Gastrocnemius medialis (tissue), 4 donors: Measurements from ENCODE around the gene OTC. TPM values are rescaled to one million over a fixed set of nuclear protein-coding genes. Genes with fewer than 3 reads are reported as not detected.
A peak's percentile ranks its signal among the peaks of the same experiment; 100 is the strongest.

Source experiments
- ATAC-seq, 2 donors: fragments of 150-250 bp; one replicate each; pipeline ENCODE4 v1.9.1; 2016
- DNase-seq, 2 donors: peaks; one replicate each; pipeline ENCODE4 v3.0.0-alpha.2; 2019
- H3K27ac ChIP-seq, 4 donors: fragments of 200-600 bp; sonication (generic); 1 replicate in 1 of 4; 2 replicates in 3 of 4; pipeline ENCODE4 v1.5.1; 2016 to 2018; ENCODE audit warnings: mild to moderate bottlenecking in 2 of 4, moderate library complexity in 1 of 4
- H3K27me3 ChIP-seq, 3 donors: fragments of 200-600 bp; sonication (generic) in 2 of 3; 1 replicate in 1 of 3; 2 replicates in 2 of 3; pipeline versions ENCODE4 v1.5.1 to v1.6.0; 2016 to 2019; ENCODE audit warnings: mild to moderate bottlenecking in 1 of 3, moderate library complexity in 1 of 3
- H3K36me3 ChIP-seq, 2 donors: fragments of 200-600 bp; sonication (generic) in 1 of 2; one replicate each; pipeline ENCODE4 v1.5.1; 2017 to 2018
- H3K4me1 ChIP-seq, 2 donors: fragments of 200-600 bp; sonication (generic) in 1 of 2; one replicate each; pipeline ENCODE4 v1.5.1; 2016 to 2017; ENCODE audit warnings: mild to moderate bottlenecking in 2 of 2
- H3K4me3 ChIP-seq, 4 donors: fragments of 200-600 bp; sonication (generic) in 3 of 4; 1 replicate in 1 of 4; 2 replicates in 3 of 4; pipeline ENCODE4 v1.5.1; 2016 to 2019; ENCODE audit warnings: mild to moderate bottlenecking in 2 of 4
- H3K9me3 ChIP-seq, 3 donors: fragments of 200-600 bp; sonication (generic) in 2 of 3; 1 replicate in 1 of 3; 2 replicates in 2 of 3; pipeline ENCODE4 v1.5.1; 2016 to 2019
- POLR2A ChIP-seq, 2 donors: fragments of 450-650 bp; IDR thresholded peaks; one replicate each; pipeline ENCODE4 v1.6.1; 2017; ENCODE audit warnings: antibody characterized with exemption in 2 of 2, mild to moderate bottlenecking in 2 of 2, moderate library complexity in 2 of 2
- in situ Hi-C, 4 donors: fragments of 200-750 bp; cut with MboI; loops; one replicate each; pipeline versions ENCODE4 v1.15.0 to v1.8.0; 2017; ENCODE audit warnings: low sequenced_read_pairs in 4 of 4
- intact Hi-C: fragments of 100-400 bp; cut with DNase I; formaldehyde crosslinking; loops from one replicate; pipeline ENCODE4 v1.15.1; 2023; ENCODE audit warnings: low total_unique reads
- total RNA-seq, 4 donors: library from RNA; depleted of rRNA; stranded (reverse); fragments of >200 nt; gene quantifications; one replicate each; pipeline versions ENCODE4 v1.1.0 to v1.2.3, GENCODE V29; 2016
- TF ChIP-seq, protein P1 (sequence below), 5 experiments: fragments of 450-650 bp in 3 of 5; fragments of 200-600 bp in 2 of 5; sonication (generic) in 2 of 5; IDR thresholded peaks in 4 of 5; conservative IDR thresholded peaks in 1 of 5; 1 replicate in 4 of 5; 2 replicates in 1 of 5; pipeline ENCODE4 v1.5.1; 2016 to 2019; ENCODE audit warnings: antibody characterized with exemption in 5 of 5, mild to moderate bottlenecking in 3 of 5, moderate library complexity in 3 of 5

OTC gene
- total RNA-seq: under 1 TPM in 1 of 4 donors, not detected in 3; 0.27 TPM

GRCh38 chrX:38352362-38352761, at the start of gene OTC:
Gene OTC (plus strand): TSS chrX:38352604. CDS start chrX:38352697, 93 bp downstream.
- in situ Hi-C loops: no loop called here

GRCh38 chrX:38304010-38304409, 48.4 kb upstream of the OTC start:
- Histone ChIP-seq H3K36me3 (peaks cover 0 to 5% of the 10 kb centered on the region in 2 donors), H3K9me3 (no peaks in the 10 kb centered on the region), H3K4me1 (no peaks in the 10 kb centered on the region), H3K27me3 (no peaks in the 10 kb centered on the region), H3K4me3 (no peak overlapping the region), H3K27ac (peak overlapping the region in 1 of 4 donors; percentile 71)
- TF ChIP-seq POLR2A (IDR thresholded peaks at IDR 0.05): no peak
- TF ChIP-seq, protein P1, sequence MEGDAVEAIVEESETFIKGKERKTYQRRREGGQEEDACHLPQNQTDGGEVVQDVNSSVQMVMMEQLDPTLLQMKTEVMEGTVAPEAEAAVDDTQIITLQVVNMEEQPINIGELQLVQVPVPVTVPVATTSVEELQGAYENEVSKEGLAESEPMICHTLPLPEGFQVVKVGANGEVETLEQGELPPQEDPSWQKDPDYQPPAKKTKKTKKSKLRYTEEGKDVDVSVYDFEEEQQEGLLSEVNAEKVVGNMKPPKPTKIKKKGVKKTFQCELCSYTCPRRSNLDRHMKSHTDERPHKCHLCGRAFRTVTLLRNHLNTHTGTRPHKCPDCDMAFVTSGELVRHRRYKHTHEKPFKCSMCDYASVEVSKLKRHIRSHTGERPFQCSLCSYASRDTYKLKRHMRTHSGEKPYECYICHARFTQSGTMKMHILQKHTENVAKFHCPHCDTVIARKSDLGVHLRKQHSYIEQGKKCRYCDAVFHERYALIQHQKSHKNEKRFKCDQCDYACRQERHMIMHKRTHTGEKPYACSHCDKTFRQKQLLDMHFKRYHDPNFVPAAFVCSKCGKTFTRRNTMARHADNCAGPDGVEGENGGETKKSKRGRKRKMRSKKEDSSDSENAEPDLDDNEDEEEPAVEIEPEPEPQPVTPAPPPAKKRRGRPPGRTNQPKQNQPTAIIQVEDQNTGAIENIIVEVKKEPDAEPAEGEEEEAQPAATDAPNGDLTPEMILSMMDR (IDR thresholded peaks at IDR 0.05 in 4 of 5, conservative IDR thresholded peaks at IDR 0.05 in 1 of 5): peak in 1 of 5 experiments; percentile 17
- no peak for DNase-seq
- no peak for ATAC-seq
- intact Hi-C loops: no loop called here
- in situ Hi-C loops: no loop called here

More at GRCh38 chrX:38352362-38352761, at the start of gene OTC:
- Histone ChIP-seq H3K36me3 (no peaks in the 10 kb centered on the region), H3K4me1 (no peaks in the 10 kb centered on the region), H3K9me3 (no peaks in the 10 kb centered on the region), H3K27ac (no peak within 1 kb of the TSS), H3K27me3 (no peaks in the 10 kb centered on the region), H3K4me3 (no peak within 1 kb of the TSS)
- intact Hi-C loops: no loop called here
- ATAC-seq: no peak
- TF ChIP-seq POLR2A (IDR thresholded peaks at IDR 0.05): no peak
- TF ChIP-seq, protein P1 (IDR thresholded peaks at IDR 0.05 in 4 of 5, conservative IDR thresholded peaks at IDR 0.05 in 1 of 5): no peak
- DNase-seq: no peak

DNA sequence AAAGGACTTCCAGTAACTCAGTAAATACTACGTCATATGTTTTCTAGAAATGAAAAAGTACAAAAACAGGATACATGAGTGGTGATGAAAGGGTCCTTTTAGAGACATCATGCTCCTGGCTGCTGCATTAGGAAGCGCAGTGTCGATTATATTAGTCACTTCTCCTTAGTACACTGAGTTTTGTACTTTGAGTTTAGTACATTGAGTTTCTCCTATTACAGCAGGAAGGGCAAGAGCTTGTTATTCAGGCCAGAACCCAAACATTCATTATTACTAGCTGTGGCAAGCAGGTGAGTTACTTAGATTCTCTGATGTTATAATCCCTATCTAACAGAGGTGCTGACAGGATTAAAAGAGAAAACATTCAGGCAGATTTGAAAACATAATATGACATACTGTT, 46.4 kb upstream of the OTC start:
- Histone ChIP-seq H3K27me3 (no peaks in the 10 kb centered on the region), H3K27ac (peak overlapping the region; percentile 38 to 79 (median 55)), H3K36me3 (no peaks in the 10 kb centered on the region), H3K4me3 (no peak overlapping the region), H3K4me1 (no peaks in the 10 kb centered on the region), H3K9me3 (no peaks in the 10 kb centered on the region)
- in situ Hi-C loops (no loop called here), intact Hi-C loops (no loop called here)
- ATAC-seq: peak; percentile 97 to 99
- DNase-seq: peak in 1 of 2 donors; percentile 14
- TF ChIP-seq POLR2A (IDR thresholded peaks at IDR 0.05): peak; percentile 24 to 66
- TF ChIP-seq, protein P1 (IDR thresholded peaks at IDR 0.05 in 4 of 5, conservative IDR thresholded peaks at IDR 0.05 in 1 of 5): peak in 2 of 5 experiments; percentile 14

DNA sequence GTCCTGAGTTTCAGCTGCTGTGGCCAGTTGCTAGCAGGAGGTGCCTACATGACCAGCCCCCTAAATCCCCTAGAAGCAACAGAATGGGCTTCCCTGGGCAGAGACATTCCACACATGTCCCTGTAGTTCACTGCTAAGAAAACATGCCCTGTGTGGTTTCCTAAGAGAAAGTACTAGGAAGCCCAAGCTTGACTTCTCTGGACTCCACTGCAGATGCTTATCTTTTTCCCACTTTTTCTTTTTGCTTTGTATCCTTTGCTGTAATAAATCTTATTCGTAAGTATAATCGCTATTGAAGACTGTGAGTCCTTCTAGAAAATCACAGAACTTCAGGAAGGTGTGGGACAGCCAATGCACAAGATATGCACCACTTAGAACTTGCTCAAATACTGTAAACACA, 40.7 kb upstream of the OTC start:
- in situ Hi-C loops (no loop called here), intact Hi-C loops (no loop called here)
- H3K27me3 ChIP-seq: no peaks in the 10 kb centered on the region
- H3K4me3 ChIP-seq: no peak overlapping the region
- H3K27ac ChIP-seq: no peak overlapping the region
- DNase-seq: no peak
- no peak for ATAC-seq
- peaks cover 0 to 20% of the 10 kb centered on the region in 2 donors for H3K36me3 ChIP-seq
- no peaks in the 10 kb centered on the region for H3K4me1 ChIP-seq
- no peaks in the 10 kb centered on the region for H3K9me3 ChIP-seq
- no peak for TF ChIP-seq POLR2A (IDR thresholded peaks at IDR 0.05)
- TF ChIP-seq, protein P1 (IDR thresholded peaks at IDR 0.05 in 4 of 5, conservative IDR thresholded peaks at IDR 0.05 in 1 of 5): no peak

GRCh38 chrX:38312436-38312835, 40.0 kb upstream of the OTC start:
- H3K4me3 ChIP-seq: no peak overlapping the region
- H3K27me3 ChIP-seq: no peaks in the 10 kb centered on the region
- peaks cover 0 to 27% of the 10 kb centered on the region in 2 donors for H3K36me3 ChIP-seq
- TF ChIP-seq, protein P1 (IDR thresholded peaks at IDR 0.05 in 4 of 5, conservative IDR thresholded peaks at IDR 0.05 in 1 of 5): no peak
- intact Hi-C loops (no loop called here), in situ Hi-C loops (no loop called here)
- no peaks in the 10 kb centered on the region for H3K4me1 ChIP-seq
- DNase-seq: no peak
- no peak for ATAC-seq
- H3K27ac ChIP-seq: no peak overlapping the region
- no peaks in the 10 kb centered on the region for H3K9me3 ChIP-seq
